GM12892 (cell line): ENCODE measurements around the gene MSX1.

ENCODE experiments used
- DNase-seq: peaks from one replicate; pipeline ENCODE4 v3.0.0; 2011; ENCODE audit not compliant: insufficient read length
- FAIRE-seq: peaks from 2 replicates; lab custom pipeline; 2011; peaks lifted over from hg19 to GRCh38; lab: Jason Lieb, UNC
- POLR2A ChIP-seq: IDR thresholded peaks from 2 replicates; pipeline ENCODE4 v1.6.1; 2011; ENCODE audit warnings: low read depth, low read length, control low read depth
- POLR2AphosphoS5 ChIP-seq: IDR thresholded peaks from 2 replicates; pipeline ENCODE4 v1.6.1; 2011; ENCODE audit warnings: low read depth, low read length, control low read depth
- TAF1 ChIP-seq: IDR thresholded peaks from 2 replicates; pipeline ENCODE4 v1.6.1; 2011; ENCODE audit warnings: low read depth, mild to moderate bottlenecking, control low read depth, low read length, borderline replicate concordance

MSX1 gene

DNA sequence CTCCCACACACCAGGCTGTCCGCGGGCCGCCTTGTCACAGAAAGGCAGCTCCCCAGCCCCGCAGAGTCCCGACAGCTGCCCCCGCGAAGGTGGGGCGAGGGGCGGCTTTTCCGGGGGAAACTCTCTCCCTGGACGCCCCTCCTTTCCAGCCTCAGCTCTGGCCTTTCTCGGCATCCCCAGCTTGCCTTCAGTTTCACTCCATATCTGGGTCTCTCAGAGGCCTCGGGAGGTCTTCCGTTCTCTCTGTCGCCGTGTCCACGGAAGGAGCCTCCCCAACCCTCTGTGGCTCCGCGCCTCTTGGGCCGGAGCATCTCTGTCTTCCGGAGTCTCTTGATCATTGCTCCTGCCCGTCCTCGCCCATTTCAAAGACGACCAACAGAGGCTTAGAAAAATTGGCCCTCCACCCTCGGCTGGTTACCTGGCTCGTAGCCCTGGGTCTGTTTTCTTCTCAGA, 6.1 kb upstream of the MSX1 start:
- DNase-seq: no peak
- TF ChIP-seq POLR2AphosphoS5 (no peak), TAF1 (no peak), POLR2A (no peak)
- no peak for FAIRE-seq

DNA sequence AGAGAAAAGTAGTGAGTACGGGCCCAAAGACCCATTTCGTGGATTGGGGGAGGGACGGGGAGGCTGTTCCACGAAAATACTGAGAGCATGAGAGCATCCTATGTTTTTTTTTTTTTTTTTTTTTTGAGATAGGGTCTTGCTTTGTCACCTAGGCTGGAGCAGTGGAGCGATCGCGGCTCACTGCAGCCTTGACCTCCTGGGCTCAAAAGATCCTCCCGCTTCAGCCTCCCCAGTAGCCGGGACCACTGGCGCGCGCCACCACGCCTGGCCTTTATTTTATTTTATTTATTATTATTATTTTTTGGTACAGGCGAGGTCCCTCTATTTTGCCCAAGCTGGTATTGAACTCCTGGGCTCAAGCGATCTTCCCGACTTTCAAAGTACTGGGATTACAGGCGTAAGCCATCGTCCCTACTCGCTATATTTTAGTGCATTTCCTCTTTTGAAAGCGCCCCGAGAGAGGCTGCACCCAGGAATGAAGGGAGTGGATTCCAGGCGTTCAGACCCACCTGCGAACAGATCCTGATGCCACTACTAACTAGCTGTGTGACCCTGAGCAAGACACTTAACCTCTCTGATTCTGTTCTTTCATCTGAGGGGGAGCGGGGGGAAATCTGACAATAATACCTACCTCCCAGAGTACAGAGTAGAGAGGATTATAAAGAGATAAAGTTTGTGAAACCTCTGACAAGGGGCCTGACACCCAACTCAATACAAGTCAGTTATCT, 5.4 kb upstream of the MSX1 start:
- no peak for TF ChIP-seq TAF1
- no peak for TF ChIP-seq POLR2A
- no peak for TF ChIP-seq POLR2AphosphoS5
- DNase-seq (no peak), FAIRE-seq (no peak)

- TF ChIP-seq POLR2AphosphoS5 (no peak), POLR2A (no peak), TAF1 (no peak)
- no peak for FAIRE-seq
- no peak for DNase-seq
These were observed 4.7 kb upstream of the MSX1 start for GRCh38 chr4:4854649-4855295.

GRCh38 chr4:4855301-4856070, 4.0 kb upstream of the MSX1 start:
- TF ChIP-seq POLR2A: no peak
- TF ChIP-seq TAF1: no peak
- TF ChIP-seq POLR2AphosphoS5: no peak
- no peak for DNase-seq
- FAIRE-seq: no peak

DNA sequence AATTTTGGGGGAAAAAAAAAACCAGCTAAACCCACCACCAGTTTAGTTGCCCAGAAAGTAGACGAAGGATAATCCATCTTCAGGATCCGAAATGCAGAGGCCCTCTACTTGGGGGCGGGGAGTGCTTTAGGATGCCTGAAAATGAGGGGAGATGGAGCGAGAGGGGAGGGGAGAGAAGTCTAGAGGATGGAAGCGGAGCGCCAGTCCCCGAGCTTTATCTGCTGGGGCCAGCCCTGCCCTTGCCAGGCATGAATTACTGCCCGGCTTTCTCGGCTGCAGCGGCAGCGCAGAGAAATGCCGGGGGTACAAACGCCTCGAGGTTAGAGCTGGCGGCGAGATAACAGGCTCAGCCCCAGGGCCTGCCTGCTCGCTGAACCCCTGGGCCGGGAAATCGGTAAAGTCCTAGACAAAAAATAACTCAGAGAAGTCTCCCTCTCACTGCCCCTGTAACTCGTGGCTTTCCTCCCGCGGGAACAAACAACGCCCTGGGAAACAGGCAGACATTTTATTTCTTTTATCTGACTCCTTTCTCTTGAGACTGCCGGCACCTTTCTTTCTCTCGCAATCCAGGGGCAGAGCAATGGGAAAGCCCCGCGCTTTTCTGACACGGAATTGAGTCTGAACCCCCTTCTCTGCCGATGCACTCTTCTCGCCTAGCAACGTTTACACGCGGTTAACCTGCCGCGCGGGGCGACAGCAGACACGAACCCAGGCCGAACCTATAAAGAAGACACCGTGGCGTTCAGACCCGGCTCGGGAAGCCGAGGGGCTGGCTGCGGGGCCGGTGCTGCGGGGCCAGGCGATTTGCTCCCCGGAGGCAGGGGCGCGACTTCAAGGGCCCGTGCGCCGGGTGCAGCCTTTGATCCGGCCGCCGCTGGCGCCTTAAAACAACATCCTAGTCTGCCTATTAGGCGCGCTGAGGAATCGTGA, 3.1 kb upstream of the MSX1 start:
- DNase-seq (no peak), FAIRE-seq (no peak)
- TF ChIP-seq POLR2AphosphoS5 (no peak), TAF1 (no peak), POLR2A (no peak)

- DNase-seq (no peak), FAIRE-seq (no peak)
- TF ChIP-seq TAF1 (no peak), POLR2A (no peak), POLR2AphosphoS5 (no peak)
These were observed 2.3 kb upstream of the MSX1 start for GRCh38 chr4:4857001-4857808.

DNA sequence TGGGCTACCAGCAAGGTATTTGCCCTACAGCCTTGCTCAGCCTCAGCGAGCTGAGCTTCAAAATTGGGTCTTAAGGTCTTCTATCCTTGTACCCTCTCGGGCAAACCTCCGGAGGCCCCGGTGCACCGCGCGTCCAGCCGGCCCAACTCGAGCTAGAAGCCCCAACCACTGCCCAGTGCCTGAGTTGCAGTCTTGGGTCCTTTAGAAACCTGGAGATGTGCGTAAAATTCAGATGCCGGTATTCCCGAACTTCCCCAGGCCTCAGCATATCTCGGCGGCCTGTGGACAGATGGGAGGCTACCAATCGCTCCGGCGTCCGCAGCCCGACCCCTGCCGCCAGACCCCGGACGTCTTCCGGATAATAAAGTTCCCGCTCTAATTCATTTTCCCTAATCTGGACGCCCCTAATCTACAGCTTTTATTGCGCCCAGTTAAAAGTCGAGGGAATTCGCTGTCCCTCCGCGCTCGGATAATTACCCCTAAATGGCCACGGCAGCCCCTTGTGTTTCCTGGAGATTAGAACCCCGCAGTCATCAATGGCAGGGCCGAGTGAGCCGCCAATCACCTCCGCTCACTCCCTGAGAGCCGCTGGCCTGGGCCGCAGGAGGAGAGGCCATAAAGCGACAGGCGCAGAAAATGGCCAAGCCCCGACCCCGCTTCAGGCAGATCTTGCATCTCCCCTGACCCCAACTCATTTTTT, 1.5 kb upstream of the MSX1 start:
- FAIRE-seq: no peak
- no peak for DNase-seq
- no peak for TF ChIP-seq POLR2A
- no peak for TF ChIP-seq POLR2AphosphoS5
- no peak for TF ChIP-seq TAF1

DNA sequence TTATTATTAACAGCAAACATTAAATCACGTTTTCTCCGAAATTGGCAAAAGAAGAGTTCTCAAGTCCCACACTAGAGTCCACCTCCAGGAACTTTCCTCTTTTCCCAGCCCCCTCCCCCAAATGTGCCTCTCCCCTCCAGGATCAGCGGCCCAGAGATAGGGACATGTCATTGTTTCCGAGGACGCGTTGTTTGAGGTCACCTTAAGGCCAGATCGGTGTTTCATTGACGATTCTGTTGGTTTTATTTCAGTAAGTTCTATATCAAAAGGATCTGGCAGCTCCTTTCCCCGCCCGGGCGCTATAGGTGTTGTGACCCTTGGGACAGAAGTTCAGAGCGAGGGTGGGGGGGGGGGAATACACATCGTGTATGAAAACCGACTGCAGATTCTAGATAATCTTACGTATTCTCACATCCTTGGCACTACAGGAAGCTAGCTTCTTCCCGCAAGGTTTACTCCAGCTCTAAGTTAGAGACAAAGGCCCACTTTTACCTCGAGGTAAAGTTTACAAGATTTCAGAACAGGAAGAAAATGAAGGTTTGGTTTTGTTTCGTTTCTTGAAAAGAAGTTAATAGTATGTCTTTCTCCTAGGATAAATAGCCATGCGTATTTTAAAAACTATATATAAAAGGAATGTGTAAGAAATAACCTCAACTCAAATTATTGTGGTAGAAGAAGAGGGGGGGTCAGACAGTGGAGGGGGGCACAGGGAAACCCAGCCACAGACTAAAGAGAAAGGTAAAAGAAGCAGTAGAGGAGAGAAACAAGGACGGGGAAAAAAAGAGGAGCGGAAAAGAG, 739 bp upstream of the MSX1 start:
- no peak for DNase-seq
- TF ChIP-seq POLR2AphosphoS5 (no peak), POLR2A (no peak), TAF1 (no peak)
- no peak for FAIRE-seq
